GM21619 (cell line): ENCODE measurements around the gene DHRS2.
"Not testable (repeated sequence)": the region's sequence is repeated elsewhere in the genome, so short reads cannot be mapped to it uniquely, and the experiment has no call there.

Experiments
- ATAC-seq: cut with Tn5 transposase; IDR thresholded peaks from one replicate; pipeline ENCODE4 v1.9.1; 2021; ENCODE audit not compliant: unreplicated experiment

Gene DHRS2

GRCh38 chr14:23689709-23690514 lies 53.7 kb downstream of the DHRS2 start:
- not testable (repeated sequence) for ATAC-seq

- ATAC-seq: no peak
Observed at GRCh38 chr14:23692416-23692815, 56.3 kb downstream of the DHRS2 start.

DNA sequence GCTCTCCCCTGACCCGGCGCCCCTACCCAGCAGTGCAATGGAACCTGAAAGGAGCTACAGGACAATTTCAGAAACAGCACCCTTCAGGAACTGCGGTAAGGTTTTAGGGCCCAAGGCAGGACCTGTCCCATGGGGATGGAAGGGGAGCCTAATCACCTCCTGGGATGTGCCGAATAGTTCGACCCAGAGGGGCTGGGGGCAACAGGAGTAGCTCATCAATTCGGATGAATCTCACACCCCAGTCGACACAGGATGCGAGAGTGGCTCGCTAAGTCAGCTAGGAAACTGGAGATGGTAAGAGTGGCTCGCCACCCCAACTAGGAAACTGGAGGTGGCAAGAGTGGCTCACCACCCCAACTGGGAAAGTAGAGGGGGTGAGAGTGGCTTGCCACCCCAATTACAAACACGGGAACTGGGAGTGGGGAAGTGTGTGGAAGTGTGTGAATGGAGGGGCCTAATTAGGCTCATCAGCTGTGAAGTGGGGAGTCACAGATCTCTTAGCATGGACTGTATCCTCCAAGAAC lies 57.1 kb downstream of the DHRS2 start:
- ATAC-seq: no peak

DNA sequence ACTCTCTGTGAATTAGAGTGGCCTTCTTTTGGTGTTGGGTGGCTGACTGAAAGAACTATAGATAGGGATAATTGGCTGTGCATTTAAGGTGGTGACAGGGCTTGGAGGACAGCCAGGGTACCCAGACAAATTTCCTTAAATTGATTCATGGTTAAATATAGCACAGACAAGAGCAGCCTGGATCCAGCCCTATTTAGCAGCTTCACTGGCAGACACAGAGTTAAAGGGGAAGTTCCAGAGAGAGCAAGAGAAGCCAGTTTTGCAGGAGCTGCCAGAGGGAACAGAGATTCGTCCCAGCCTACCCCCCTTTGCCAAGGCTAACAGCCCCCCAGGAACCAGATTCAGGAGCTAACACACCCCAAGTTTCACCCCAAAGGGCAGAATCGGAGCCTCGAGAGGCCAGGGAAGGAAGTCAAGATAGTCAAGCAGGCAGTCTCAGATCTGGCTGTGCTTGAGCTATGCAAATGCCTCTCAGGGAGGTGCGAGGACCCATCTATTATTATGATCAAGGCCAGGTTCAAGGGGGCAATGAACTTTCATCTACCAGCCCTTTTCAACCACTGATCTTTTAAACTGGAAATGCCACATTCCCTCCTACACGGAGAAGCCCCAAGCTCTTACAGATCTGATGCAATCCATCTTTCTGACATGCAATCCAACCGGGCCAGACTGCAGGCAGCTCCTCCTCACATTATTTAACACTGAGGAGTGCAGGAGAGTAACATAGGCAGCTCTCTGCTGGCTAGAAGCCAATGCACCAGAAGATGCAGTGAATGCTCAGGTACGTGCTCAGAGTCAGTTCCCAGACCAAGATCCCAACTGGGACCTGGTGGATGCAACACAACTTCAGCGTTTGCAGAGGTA lies 58.2 kb downstream of the DHRS2 start:
- no peak for ATAC-seq
